Activated T-cell treated with anti-CD3 and anti-CD28 coated beads for 1 hour (primary cell): ENCODE data around the gene PHACTR1.
"Not testable (repeated sequence)": the region's sequence is repeated elsewhere in the genome, so short reads cannot be mapped to it uniquely, and the experiment has no call there.

Experiments
- DNase-seq: peaks from one replicate; pipeline ENCODE4 v3.0.0-alpha.2; 2020; ENCODE audit warnings: low read depth

PHACTR1 gene

DNA sequence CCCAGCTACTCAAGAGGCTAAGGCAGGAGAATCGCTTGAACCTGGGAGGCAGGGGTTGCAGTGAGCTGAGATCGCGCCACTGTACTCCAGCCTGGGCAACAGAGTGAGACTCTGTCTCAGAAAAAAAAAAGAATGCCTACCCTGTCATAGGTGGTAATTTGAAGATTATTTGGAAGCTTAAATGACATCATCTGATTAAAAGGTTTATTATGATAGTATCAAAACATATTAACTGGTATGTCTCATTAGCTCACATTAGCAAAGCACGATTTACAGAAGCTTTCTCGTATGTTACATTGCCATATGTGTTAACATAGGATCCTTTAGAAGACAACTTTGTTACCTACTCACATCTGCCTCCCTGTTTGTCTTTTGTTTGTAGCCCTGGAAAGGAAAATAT is 443.3 kb downstream of the PHACTR1 start:
- not testable (repeated sequence) for DNase-seq

GRCh38 chr6:13163161-13163944 is 446.8 kb downstream of the PHACTR1 start:
- DNase-seq: no peak

- no peak for DNase-seq
Measured at GRCh38 chr6:13164291-13164690, 447.7 kb downstream of the PHACTR1 start.

GRCh38 chr6:13165502-13166172 is 449.1 kb downstream of the PHACTR1 start:
- no peak for DNase-seq

DNA sequence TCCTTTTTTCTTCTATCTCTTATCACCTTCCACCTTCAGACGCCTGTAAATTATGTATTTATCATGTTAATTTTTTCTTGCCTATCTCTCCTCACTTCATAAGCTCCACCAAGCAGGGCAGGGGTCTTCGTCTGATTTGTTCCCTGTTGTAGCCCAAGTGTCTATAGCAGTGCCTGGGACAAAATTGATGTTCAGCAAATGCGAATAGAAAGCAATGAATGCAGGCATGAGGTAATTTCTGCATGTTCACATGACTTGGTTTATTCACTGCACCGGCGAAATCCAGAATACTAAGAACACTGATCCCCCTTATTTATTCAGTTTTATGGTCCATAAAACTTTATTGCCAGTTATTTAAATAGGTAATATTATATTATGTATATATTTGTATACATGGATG is 449.7 kb downstream of the PHACTR1 start:
- no peak for DNase-seq

DNA sequence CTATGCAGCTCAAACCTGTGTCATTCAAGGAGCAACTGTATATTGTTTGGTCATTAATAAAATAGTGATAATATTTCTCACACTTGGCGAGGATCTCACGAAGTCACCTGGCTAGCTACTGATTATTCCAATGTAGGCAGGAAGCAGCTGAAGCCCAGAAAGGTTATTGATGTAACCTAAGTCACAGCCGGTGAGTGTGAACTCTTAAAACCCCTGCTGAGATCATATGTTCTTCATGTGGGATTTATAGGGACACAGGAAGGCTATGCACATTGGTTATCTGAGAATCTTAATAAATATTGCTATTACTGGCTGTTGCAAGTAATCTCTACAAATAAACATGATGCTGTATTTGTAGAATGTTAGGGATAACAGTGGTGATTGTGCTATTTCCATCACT is 450.3 kb downstream of the PHACTR1 start:
- DNase-seq: no peak

DNA sequence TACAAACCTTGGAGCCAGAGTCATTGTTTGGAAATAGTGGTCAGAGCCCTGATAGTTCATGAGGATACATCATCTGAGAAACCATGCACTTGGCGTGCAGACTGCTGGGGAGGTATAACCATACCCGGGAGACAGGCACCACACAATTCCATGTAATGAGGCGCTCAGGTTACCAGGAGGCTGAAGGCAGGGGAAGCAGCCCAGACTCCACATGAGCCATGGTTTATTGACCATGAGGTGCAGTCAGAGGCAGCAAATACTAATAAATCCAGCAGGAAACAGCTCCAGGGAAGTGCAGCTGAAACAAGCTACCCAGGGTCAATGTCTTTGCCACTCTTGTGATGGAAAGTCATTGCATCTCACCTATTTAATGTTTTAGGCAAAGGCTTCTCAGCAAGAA is 455.7 kb downstream of the PHACTR1 start:
- no peak for DNase-seq

- no peak for DNase-seq
Measured at GRCh38 chr6:13175087-13175486, 458.5 kb downstream of the PHACTR1 start.

GRCh38 chr6:13175759-13176158 is 459.2 kb downstream of the PHACTR1 start:
- DNase-seq: no peak

GRCh38 chr6:13177664-13178063 is 461.1 kb downstream of the PHACTR1 start:
- no peak for DNase-seq

- DNase-seq: no peak
Measured at GRCh38 chr6:13178107-13178506, 461.5 kb downstream of the PHACTR1 start.

- DNase-seq: no peak
Measured at GRCh38 chr6:13180538-13180937, 464.0 kb downstream of the PHACTR1 start.

- DNase-seq: no peak
Measured at GRCh38 chr6:13181393-13181792, 464.8 kb downstream of the PHACTR1 start.

DNA sequence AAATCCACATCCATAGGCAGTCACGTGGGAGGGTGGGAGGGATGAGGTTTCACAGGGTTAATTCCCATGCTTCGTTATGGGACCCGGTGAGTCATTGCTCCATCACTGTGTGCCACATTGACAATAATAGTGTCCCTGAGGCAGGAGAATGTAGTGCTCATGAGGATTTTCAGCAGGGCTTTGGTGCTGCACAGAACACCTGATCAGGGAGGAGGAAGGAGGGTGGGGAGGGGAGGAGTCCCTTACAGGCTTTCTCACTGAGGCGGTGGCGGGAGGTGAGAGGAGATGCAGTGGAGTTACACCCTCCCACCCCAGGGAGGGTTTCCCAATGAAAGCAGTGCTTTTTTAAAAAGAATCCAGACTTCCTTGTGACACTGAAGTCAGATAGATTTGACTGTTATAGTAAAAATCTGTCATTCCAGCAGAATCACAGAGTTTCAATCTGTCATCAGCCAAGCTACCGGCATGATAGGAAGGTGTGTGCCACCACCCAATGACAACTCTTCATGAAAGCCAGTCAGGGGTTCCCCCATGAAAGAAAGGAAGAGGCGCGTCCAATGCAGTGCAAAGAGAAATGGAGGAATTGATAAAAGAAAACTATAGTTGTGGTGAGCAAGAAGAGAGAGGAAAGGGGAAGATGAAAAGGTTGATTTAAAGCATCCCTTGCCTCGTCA is 467.0 kb downstream of the PHACTR1 start:
- no peak for DNase-seq

- no peak for DNase-seq
Measured at GRCh38 chr6:13184089-13184468, 467.5 kb downstream of the PHACTR1 start.

DNA sequence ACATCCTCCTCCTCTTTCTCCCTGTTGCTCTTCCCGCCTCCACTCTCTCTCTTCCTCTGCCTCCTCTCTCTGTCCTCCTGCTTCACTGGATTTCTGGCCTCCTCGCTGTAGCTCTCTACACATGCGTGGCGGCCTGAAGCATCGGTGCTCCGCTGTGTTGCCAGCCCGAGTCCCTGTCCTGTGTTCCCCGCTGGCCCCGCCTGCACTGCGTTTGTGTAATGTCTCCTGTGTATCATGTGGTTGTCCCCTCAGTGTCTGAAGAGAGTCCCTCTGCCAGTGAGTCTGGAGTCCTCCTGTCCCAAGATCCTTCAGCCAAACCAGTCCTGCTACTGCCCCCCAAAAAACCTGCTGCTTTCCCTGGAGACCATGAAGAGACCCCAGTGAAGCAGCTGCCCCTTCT is 468.0 kb downstream of the PHACTR1 start:
- DNase-seq: no peak

DNA sequence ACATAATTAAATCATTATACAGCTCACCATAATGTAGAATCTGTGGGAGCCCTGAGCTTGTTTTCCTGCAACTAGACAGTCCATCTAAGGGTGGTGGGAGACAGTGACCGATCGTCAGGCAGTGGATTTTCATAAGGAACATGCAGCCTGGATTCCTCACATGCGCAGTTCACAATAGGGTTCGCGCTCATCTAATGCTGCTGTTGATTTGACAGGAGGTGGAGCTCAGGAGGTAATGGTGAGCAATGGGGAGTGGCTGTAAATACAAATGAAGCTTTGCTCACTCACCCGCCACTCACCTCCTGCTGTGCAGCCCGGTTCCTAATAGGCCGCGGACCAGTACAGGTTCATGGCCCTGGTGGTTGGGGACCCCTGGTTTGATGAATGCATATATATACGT is 470.3 kb downstream of the PHACTR1 start:
- DNase-seq: no peak

DNA sequence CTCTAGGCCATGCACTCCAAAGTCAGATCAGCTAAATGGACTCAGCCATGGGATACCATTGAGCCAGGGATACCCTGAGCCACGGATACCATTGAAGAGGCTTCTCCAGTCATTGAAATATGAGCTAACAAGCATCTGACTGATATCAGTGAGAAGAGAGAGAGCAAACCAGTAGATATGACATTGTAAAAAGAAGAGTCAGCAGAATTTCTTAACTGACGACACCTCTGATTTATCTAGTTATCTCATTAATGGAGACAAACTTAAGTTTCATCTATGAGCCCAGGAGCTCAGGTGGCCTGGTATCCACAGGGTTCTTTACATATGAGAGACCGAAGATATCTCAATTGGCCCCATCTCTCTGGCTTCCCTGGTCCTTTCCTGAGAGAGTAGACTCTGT is 471.1 kb downstream of the PHACTR1 start:
- DNase-seq: no peak

DNA sequence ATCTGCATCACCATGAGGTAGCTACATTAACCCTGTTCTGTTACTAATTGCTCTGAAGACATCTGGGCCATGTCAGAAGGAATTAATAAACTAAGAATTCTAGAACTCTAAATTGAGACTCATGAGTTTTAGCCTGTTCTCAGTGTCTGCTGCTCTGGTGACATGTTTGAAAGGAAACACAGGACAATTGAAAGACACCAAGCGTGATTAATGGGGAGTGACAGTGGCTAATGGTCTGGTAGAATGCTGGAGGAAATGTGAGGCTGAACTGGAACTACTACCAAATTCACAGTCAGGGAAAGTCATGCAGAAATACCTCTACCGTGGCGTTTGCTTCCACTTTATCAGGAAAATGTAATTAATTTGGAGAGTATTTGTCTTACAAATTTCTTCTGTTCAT is 471.7 kb downstream of the PHACTR1 start:
- DNase-seq: no peak

DNA sequence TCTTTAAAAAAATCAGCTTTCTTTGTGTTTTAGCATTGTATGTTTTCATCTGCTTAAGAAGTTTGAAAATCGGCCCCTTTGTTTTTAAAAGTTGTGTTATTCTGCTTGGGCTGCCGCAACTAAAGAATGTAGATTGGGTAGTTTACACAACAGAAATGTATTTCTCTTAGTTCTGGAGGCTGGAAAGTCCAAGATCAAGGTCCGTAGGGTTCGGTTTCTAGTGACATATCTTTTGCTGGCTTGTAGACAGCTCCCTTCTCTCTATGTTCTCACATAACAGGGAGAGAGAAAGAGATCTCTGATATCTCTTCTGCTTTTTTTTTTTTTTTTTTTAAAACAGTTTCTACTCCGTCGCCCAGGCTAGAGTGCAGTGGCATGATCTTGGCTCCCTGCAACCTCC is 473.1 kb downstream of the PHACTR1 start:
- no peak for DNase-seq

GRCh38 chr6:13190376-13190775 is 473.8 kb downstream of the PHACTR1 start:
- DNase-seq: no peak

DNA sequence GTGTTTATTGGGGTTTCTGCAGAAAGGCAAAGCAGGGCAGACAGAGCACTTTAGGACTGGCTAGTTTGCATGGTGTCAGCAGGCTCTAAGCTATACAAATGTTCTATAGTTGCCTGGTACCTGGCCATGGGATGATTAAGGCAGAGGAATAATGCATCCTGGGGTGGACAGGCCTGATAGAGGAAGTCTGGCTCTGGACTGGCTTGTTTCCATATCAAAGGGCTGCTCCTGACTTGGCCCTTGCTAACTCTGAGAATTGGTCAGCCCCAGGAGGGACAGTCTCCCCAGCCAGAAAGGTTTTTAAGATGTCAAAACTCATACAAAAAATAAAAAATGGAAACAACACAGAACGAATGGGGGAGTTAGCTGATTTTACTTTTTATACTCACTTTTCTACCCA is 474.9 kb downstream of the PHACTR1 start:
- no peak for DNase-seq

GRCh38 chr6:13194852-13195251 is 478.3 kb downstream of the PHACTR1 start:
- no peak for DNase-seq
